Right cardiac atrium (tissue), 5 donors: ENCODE results near the gene GRIA1. TPM values are rescaled to one million over a fixed set of nuclear protein-coding genes. Genes with fewer than 3 reads are reported as not detected.

Experiments used
- ATAC-seq, 2 donors: fragments of 200-7000 bp; cut with Tn5 transposase; one replicate each; pipeline versions ENCODE4 v1.8.0 to v1.9.1; 2020; ENCODE audit warnings: moderate library complexity in 2 of 2, mild to moderate bottlenecking in 1 of 2
- DNase-seq, 3 donors: peaks; one replicate each; pipeline ENCODE4 v3.0.0-alpha.2; 2020
- H3K27ac ChIP-seq: one replicate; pipeline ENCODE4 v1.5.1; 2013; ENCODE audit warnings: mild to moderate bottlenecking, low read length, control low read depth, moderate library complexity
- H3K27me3 ChIP-seq: one replicate; pipeline ENCODE4 v1.6.1; 2013; ENCODE audit not compliant: control insufficient read depth, insufficient read depth
- H3K4me1 ChIP-seq: one replicate; pipeline ENCODE4 v1.6.1; 2013; ENCODE audit warnings: low read length; ENCODE audit not compliant: control insufficient read depth, insufficient read depth
- H3K4me3 ChIP-seq: one replicate; pipeline ENCODE4 v1.5.1; 2013; ENCODE audit warnings: low read length, control low read depth
- H3K9me3 ChIP-seq: one replicate; pipeline ENCODE4 v1.6.1; 2013; ENCODE audit warnings: low read length; ENCODE audit not compliant: control insufficient read depth
- WGBS: extraction: QIAGEN DNeasy Blood & Tissue Kit; methylation state at CpG from one replicate; pipeline ENCODE4 v1.1.7; 2013; 5-methylcytosine and 5-hydroxymethylcytosine counted together
- intact Hi-C, 4 donors: fragments of 100-400 bp; cut with DNase I; formaldehyde crosslinking; loops; one replicate each; pipeline versions ENCODE4 v1.11.0 to v1.14.0; 2022 to 2023
- polyA plus RNA-seq: library from polyadenylated mRNA; stranded (reverse); fragments of 200-250 nt; gene quantifications from one replicate; pipeline ENCODE4 v1.2.3, GENCODE V29; 2013
- total RNA-seq, 4 donors: library from RNA; stranded (reverse); fragmentation: NEBNext Ultra II Directional; extraction: Animal tissue kit (Norgen Biotek cat#: 25700); gene quantifications; one replicate each; pipeline ENCODE4 v1.2.1, GENCODE V29; 2021
- donor health status: healthy with polysubstance abuse.
- donor health status: DM: no; HTN: yes; CAD: no.
- donor health status: DM: no; HTN: no; CAD: no.
- donor health status: DM: no; HTN: yes; CAD: no; lungs with severe emphysema.
- donor health status: DM: yes; HTN: yes; CAD: no.

The GRIA1 gene
- total and polyA plus RNA-seq, 5 donors: 0.20 to 1.2 (median 0.43) TPM

DNA sequence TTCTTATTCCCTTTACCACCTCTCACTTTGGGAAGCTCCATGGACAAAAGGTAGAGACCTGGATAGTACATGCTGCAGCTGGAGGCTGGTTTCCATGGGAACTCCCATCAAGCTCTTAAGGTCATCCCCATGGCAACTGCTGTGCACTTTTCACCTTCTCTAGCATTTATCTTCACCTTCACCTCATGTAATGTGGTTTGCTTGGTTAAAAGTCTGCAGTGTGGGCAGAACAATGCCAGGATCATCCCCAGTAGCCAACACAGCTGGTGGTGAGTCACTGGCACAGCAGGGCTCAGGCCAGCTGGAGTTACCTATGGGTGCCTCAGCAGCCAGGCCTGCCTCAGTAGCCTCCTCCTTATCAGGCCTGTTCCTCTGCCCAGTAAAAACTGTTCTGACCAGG is 210.5 kb downstream of the GRIA1 start:
- ATAC-seq (no peak), DNase-seq (no peak)
- H3K27ac ChIP-seq: no peak overlapping the region
- intact Hi-C loops: no loop called here
- no peak overlapping the region for H3K4me3 ChIP-seq
- H3K9me3 ChIP-seq: no peaks in the 10 kb centered on the region
- H3K4me1 ChIP-seq: no peaks in the 10 kb centered on the region
- no peaks in the 10 kb centered on the region for H3K27me3 ChIP-seq

DNA sequence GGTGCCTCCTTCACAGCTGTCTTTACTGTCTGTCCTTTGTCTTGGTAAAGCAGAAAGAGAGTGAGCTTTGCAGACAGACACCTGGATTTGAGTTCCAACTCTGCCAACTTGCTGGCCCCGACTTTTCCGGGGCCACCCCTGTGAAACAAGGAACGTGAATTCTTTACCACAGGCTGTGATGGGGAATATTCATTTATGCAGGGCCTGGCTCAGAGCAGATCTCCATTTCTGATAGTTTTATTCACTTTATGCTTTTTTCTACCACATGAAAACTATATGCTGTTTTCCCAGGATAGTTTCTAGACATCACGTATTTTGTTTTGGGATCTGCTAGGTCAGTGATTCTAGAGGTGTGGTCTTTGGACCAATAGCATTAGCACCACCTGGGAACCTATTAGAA is 211.8 kb downstream of the GRIA1 start:
- 84% methylated on average over 4 of the region's 4 CpGs for WGBS
- intact Hi-C loops: no loop called here

DNA sequence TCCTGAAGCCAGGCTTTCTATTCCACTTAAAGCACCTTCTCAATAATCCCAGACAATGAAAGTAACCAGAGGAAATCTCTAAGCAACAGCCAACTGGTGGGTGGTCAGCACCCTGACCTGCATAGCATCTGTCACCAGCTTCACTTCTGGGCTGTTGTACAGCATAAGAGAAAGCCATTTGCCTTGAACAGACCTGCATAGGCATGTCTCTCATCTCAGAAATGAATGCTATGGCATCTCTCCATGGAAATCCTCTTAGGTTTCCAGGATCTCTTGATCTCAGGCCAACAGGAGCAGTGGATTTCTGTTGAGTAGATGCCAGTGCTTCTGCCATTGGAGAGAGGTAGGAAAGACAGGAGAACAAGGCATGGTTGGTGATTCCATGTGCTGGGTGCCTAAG is 213.6 kb downstream of the GRIA1 start:
- DNase-seq: no peak
- no peaks in the 10 kb centered on the region for H3K27me3 ChIP-seq
- no peak overlapping the region for H3K27ac ChIP-seq
- intact Hi-C loops: no loop called here
- H3K4me1 ChIP-seq: no peaks in the 10 kb centered on the region
- no peak for ATAC-seq
- no peaks in the 10 kb centered on the region for H3K9me3 ChIP-seq
- H3K4me3 ChIP-seq: no peak overlapping the region

More for the DNA sequence above, 211.8 kb downstream of the GRIA1 start:
- H3K4me3 ChIP-seq: no peak overlapping the region
- no peak overlapping the region for H3K27ac ChIP-seq
- H3K4me1 ChIP-seq: no peaks in the 10 kb centered on the region
- no peaks in the 10 kb centered on the region for H3K9me3 ChIP-seq
- DNase-seq: no peak
- H3K27me3 ChIP-seq: no peaks in the 10 kb centered on the region
- no peak for ATAC-seq

DNA sequence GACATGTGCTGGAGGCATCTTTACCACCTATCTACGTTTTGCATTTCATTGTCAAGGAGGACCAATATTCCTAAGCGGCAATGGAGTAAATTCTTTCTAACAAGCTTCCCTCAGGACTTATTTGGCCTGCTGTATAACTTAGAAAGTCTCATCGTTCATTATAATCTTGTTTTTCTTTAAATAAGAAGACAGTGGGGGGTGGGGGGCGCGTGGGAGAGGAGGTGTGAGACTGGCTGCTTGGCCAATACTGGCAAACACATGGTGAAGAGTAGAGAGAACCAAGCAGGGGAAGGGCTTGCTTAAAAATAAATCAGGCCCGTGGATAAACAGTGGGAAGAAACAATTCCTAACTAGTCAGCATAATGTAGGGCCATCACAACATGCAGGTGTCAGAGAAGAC is 217.2 kb downstream of the GRIA1 start:
- Histone ChIP-seq H3K4me1 (no peaks in the 10 kb centered on the region), H3K9me3 (no peaks in the 10 kb centered on the region), H3K4me3 (no peak overlapping the region), H3K27me3 (no peaks in the 10 kb centered on the region), H3K27ac (no peak overlapping the region)
- intact Hi-C loops: no loop called here
- no peak for DNase-seq
- ATAC-seq: no peak
- 74% methylated on average over 6 of the region's 6 CpGs for whole genome bisulfite sequencing

DNA sequence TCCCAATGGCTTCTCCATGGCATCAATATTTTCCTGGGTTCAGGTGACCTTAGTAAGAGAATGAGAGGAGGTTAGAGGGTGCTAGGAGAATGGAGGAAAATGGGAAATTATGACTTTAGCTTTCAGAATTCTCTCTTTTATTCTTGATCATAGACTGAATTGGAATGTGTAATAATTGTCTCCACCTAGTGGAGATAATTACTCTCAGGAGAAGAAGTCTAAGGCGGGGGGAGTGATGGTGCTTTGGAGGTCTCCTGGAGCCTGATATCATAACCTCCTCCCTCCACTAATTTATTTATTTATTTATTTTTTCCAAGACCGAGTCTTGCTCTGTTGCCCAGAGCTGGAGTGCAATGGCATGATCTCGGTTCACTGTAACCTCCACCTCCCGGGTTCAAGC is 221.3 kb downstream of the GRIA1 start:
- DNase-seq (no peak), ATAC-seq (no peak)
- Histone ChIP-seq H3K27me3 (no peaks in the 10 kb centered on the region), H3K4me1 (no peaks in the 10 kb centered on the region), H3K27ac (no peak overlapping the region), H3K4me3 (no peak overlapping the region), H3K9me3 (no peaks in the 10 kb centered on the region)
- intact Hi-C loops: loop anchor here in 3 of 4 donors (5.0 to 10.0 kb wide), 3 partner anchors 214 to 227 kb away; partner anchors contain the start of gene GRIA1 (in 1 of the 3)
- WGBS: 91% methylated on average over 4 of the region's 4 CpGs

DNA sequence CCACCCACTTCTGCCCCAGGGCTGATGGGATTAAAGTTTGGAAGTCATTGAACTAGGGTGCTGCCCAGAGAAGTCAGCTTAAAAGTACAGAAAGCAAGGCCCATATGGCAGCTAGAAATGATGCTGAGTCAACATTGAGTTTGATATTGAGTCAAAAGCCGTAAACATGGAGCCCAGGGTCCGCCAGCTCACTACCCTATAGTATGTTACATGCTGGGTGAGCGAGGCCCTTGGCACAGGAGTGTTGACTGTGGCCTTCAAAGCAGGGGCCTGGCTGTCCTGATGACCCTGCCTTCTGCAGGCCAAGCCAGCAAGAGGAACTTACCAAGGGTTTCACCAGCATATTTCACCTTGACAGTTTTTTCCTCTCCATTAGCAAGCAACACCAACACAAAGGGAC is 222.5 kb downstream of the GRIA1 start:
- ATAC-seq: no peak
- Histone ChIP-seq H3K4me3 (no peak overlapping the region), H3K4me1 (no peaks in the 10 kb centered on the region), H3K27ac (no peak overlapping the region), H3K27me3 (no peaks in the 10 kb centered on the region), H3K9me3 (no peaks in the 10 kb centered on the region)
- 91% methylated on average over 3 of the region's 3 CpGs for WGBS
- intact Hi-C loops: loop anchor here in 3 of 4 donors (5.0 to 10.0 kb wide), 3 partner anchors 216 to 228 kb away; partner anchors contain the start of gene GRIA1 (in 1 of the 3)
- DNase-seq: no peak

DNA sequence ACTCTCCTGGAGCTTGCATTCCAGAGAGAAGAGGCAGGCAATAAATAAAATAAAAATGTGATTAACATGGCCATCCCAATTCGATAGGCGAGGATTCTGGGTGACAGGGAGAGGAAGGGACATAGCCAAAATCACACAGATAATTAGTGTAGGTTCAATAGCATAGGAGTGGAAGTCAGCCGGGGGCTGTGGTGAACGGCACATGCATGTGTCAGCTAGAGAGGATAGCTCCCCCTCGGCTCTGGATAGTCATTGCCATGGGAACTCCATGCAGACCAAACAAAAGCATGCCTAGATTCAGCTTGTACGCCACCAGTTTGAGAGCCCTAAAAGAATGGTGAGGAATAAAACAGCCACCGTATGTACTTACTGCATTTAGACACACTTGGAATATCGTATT is 223.5 kb downstream of the GRIA1 start:
- Histone ChIP-seq H3K4me3 (no peak overlapping the region), H3K9me3 (no peaks in the 10 kb centered on the region), H3K4me1 (no peaks in the 10 kb centered on the region), H3K27ac (no peak overlapping the region), H3K27me3 (no peaks in the 10 kb centered on the region)
- 76% methylated on average over 8 of the region's 8 CpGs for WGBS
- ATAC-seq: no peak
- intact Hi-C loops: loop anchor here in 3 of 4 donors (5.0 to 10.0 kb wide), 3 partner anchors 217 to 229 kb away; partner anchors contain the start of gene GRIA1 (in 1 of the 3)
- DNase-seq: no peak

DNA sequence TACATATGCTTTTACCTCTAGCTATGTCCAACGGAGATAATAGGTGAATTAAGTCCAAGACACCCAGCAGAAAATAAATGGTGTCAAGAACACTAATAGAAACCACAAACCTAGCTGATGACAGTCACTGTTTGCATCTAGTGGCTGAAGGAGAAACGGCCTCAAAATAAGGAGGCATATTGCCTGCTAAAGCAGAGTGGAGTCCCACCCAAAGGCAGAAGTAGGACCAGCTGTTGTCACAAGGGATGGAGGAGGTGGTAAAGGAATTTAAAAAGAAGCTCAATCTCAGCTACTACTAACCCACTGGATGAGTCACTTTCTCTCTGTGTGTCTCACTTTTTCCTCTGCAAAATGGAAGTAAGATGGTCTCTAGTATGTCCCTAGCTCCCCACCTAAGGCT is 224.3 kb downstream of the GRIA1 start:
- H3K9me3 ChIP-seq: no peaks in the 10 kb centered on the region
- WGBS: 57% methylated on average over 2 of the region's 2 CpGs
- ATAC-seq: no peak
- H3K4me1 ChIP-seq: no peaks in the 10 kb centered on the region
- intact Hi-C loops: loop anchor here in 3 of 4 donors (5.0 to 10.0 kb wide), 3 partner anchors 217 to 230 kb away; partner anchors contain the start of gene GRIA1 (in 1 of the 3)
- no peak for DNase-seq
- no peak overlapping the region for H3K27ac ChIP-seq
- no peaks in the 10 kb centered on the region for H3K27me3 ChIP-seq
- H3K4me3 ChIP-seq: no peak overlapping the region

DNA sequence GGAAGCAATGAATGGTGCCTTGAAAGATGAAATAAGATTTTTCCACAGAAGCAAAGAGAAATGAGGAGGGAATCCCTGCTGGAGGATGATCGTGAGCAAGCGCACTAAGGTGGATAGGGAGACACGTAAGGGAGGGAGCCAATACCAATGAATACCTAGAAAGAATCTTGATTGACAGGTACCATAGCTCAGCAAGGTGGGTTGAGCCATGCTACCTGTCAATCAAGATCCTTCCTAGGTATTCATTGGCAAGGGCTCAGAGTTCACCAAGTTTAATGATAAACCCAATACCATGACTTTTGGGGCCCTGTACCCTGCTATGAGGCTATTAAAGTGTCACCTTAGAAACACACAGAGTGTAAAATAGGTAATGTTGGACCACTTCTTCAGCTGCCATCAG is 226.8 kb downstream of the GRIA1 start:
- DNase-seq (no peak), ATAC-seq (no peak)
- WGBS: 95% methylated on average over 3 of the region's 3 CpGs
- no peaks in the 10 kb centered on the region for H3K9me3 ChIP-seq
- no peaks in the 10 kb centered on the region for H3K27me3 ChIP-seq
- no peaks in the 10 kb centered on the region for H3K4me1 ChIP-seq
- H3K27ac ChIP-seq: no peak overlapping the region
- no peak overlapping the region for H3K4me3 ChIP-seq
- intact Hi-C loops: loop anchor here in 2 of 4 donors (10.0 kb wide), 2 partner anchors 222 to 232 kb away; partner anchors contain the start of gene GRIA1 (in 1 of the 2)

DNA sequence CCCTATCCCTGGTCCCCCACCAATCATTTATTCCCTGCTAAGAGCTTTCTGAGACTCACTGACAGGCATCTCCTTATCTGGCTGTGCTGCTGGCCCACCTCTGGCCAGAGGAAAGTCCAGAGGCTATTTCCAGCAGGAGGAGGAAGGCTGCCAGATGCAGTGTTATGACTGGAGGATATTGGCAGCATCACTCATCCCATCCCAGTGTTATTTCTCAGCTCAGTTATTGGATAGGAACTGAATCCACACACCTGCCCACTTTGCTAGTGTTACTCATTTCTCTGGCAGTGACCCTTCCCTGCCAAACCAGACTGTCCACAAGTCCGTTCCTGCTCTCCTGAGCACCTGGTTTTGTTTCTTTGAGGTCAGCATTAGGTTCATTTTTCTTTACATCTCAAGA is 228.2 kb downstream of the GRIA1 start:
- 64% methylated on average over 1 of the region's 1 CpG for WGBS
- peak overlapping the region; percentile 16 for H3K27ac ChIP-seq
- ATAC-seq: peak; percentile 47 to 63
- intact Hi-C loops: loop anchor here in 2 of 4 donors (10.0 kb wide), 2 partner anchors 224 to 234 kb away; partner anchors contain the start of gene GRIA1 (in 1 of the 2)
- H3K4me1 ChIP-seq: no peaks in the 10 kb centered on the region
- H3K9me3 ChIP-seq: no peaks in the 10 kb centered on the region
- peak in 1 of 3 donors; percentile 40 for DNase-seq
- no peak overlapping the region for H3K4me3 ChIP-seq
- no peaks in the 10 kb centered on the region for H3K27me3 ChIP-seq

DNA sequence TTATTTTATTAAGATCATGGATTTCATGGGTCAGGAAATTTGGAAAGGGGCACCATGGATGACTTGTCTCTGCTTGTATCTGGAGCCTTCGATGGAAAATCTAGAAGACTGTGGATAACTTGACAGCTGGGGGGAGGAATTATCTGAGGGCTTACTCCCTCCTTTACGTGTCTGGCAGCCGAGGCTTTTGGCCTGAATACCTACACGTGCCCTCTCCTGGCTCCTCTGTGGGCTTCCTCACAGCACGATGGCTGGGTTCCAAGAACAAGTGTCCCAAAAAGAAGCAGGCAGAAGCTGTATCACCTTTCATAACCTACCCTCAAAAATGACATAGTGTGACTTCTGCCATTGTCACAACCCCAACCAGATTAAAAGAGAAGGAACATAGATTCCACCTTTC is 228.9 kb downstream of the GRIA1 start:
- H3K27ac ChIP-seq: no peak overlapping the region
- ATAC-seq: peak; percentile 35 to 47
- no peak overlapping the region for H3K4me3 ChIP-seq
- DNase-seq: peak in 1 of 3 donors; percentile 57
- intact Hi-C loops: loop anchor here in 2 of 4 donors (10.0 kb wide), 2 partner anchors 225 to 235 kb away; partner anchors contain the start of gene GRIA1 (in 1 of the 2)
- 55% methylated on average over 5 of the region's 5 CpGs for WGBS
- no peaks in the 10 kb centered on the region for H3K27me3 ChIP-seq
- no peaks in the 10 kb centered on the region for H3K9me3 ChIP-seq
- H3K4me1 ChIP-seq: no peaks in the 10 kb centered on the region
